ENCODE data around the gene PDP2.

DNA sequence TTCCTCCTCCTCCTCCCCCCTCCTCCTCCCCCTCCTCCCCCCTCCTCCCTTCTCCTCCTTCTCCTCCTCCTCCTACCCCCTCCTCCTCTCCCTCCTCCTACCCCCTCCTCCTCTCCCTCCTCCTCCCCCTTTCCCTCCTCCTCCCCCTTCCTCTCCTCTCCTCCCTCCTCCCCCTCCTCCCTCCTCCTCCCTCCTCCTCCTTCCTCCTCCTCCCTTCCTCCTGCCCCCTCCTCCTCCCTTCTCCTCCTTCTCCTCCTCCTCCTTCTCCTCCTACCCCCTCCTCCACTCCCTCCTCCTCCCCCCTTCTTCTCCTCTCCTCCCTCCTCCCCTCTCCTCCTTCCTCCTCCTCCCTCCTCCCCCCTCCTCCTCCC is 6.6 kb upstream of the PDP2 start:
- TF ChIP-seq POLR2A (IDR thresholded peaks at IDR 0.05), result no peak
- TF ChIP-seq, protein P1, sequence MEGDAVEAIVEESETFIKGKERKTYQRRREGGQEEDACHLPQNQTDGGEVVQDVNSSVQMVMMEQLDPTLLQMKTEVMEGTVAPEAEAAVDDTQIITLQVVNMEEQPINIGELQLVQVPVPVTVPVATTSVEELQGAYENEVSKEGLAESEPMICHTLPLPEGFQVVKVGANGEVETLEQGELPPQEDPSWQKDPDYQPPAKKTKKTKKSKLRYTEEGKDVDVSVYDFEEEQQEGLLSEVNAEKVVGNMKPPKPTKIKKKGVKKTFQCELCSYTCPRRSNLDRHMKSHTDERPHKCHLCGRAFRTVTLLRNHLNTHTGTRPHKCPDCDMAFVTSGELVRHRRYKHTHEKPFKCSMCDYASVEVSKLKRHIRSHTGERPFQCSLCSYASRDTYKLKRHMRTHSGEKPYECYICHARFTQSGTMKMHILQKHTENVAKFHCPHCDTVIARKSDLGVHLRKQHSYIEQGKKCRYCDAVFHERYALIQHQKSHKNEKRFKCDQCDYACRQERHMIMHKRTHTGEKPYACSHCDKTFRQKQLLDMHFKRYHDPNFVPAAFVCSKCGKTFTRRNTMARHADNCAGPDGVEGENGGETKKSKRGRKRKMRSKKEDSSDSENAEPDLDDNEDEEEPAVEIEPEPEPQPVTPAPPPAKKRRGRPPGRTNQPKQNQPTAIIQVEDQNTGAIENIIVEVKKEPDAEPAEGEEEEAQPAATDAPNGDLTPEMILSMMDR (IDR thresholded peaks at IDR 0.05), result no peak
- no peak for TF ChIP-seq EP300 (IDR thresholded peaks at IDR 0.05)
- no peak for TF ChIP-seq POLR2AphosphoS5 (IDR thresholded peaks at IDR 0.05)
